ENCODE data around the gene BMPR1B.
A peak's percentile ranks its signal among the peaks of the same experiment; 100 is the strongest.

BMPR1B gene

GRCh38 chr4:94757192-94758140 lies at the start of gene BMPR1B:
Gene BMPR1B (plus strand): TSS chr4:94757955. CDS start chr4:95104425, 346,470 bp downstream.
- peak; percentile 62 for DNase-seq (ENCODE audit: low spot score)

GRCh38 chr4:94711635-94712034 lies 46.1 kb upstream of the BMPR1B start:
- no peak for DNase-seq (ENCODE audit: low spot score)

- DNase-seq (ENCODE audit: low spot score), result no peak
Measured at GRCh38 chr4:94714365-94715160, 43.2 kb upstream of the BMPR1B start.

GRCh38 chr4:94715726-94716125 lies 42.0 kb upstream of the BMPR1B start:
- no peak for DNase-seq (ENCODE audit: low spot score)

DNA sequence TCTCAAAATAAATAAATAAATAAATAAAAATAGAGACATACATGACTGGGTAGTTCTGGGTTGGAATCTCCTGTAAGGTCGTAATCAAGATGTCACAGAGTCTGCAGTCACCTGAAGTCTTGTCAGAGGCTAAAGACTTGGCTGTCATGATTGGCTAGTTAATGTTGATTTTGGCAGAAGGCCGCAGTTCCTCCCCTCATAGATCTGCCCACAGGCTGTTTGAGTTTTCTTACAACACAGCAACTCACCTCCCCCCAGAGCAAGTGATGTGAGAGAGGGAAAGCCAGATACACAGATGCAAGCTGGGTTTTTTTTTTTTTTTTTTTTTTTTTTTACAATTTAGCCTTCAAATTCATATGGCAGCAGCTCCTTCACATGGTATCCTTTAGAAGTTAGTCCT lies 36.4 kb upstream of the BMPR1B start:
- DNase-seq (ENCODE audit: low spot score), result no peak

DNA sequence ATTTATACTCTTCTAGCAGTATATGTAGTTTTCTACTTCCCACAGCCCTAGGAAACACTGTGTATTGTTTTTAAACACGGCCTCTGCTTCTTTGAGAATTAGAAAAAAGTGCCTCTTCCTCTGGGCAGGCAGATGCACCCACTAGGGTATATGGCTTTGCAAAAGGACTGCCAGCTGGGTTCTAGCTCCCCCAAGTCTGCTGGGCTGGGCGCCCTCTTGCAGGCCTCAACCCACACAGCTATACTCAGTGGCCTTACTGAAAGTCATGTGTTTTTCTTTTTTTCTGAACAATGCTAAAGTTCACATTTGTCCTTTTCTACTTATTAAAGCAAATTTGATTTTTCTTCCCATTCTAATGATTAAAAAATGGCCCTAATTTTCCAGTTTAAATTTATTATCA lies 35.5 kb upstream of the BMPR1B start:
- DNase-seq (ENCODE audit: low spot score), result no peak

DNA sequence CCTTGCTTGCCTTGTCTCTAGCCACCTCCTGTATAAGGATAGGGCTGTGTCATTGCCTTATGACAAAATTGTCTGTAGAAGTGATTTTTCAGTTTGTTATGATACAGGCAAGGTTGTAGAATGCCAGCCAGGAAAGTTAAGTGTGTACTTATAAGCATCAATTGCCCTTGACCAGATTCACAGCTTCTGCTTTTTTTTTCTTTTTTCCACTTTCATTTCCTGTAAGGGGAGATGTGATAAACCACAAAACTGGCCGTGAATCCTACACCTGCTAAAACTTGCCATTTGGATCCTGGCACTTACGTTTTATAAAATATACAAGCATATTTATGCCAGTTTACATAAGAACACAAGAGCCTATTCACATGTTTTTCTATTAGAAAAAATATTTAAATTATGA lies 35.0 kb upstream of the BMPR1B start:
- DNase-seq (ENCODE audit: low spot score), result no peak

- DNase-seq (ENCODE audit: low spot score), result no peak
Measured at GRCh38 chr4:94724016-94724790, 33.6 kb upstream of the BMPR1B start.

- DNase-seq (ENCODE audit: low spot score), result no peak
Measured at GRCh38 chr4:94726524-94727123, 31.1 kb upstream of the BMPR1B start.

- DNase-seq (ENCODE audit: low spot score), result no peak
Measured at GRCh38 chr4:94728056-94728766, 29.5 kb upstream of the BMPR1B start.

- no peak for DNase-seq (ENCODE audit: low spot score)
Measured at GRCh38 chr4:94732358-94732698, 25.4 kb upstream of the BMPR1B start.

- DNase-seq (ENCODE audit: low spot score), result no peak
Measured at GRCh38 chr4:94739741-94740140, 18.0 kb upstream of the BMPR1B start.

GRCh38 chr4:94741304-94741703 lies 16.5 kb upstream of the BMPR1B start:
- no peak for DNase-seq (ENCODE audit: low spot score)

GRCh38 chr4:94743838-94744237 lies 13.9 kb upstream of the BMPR1B start:
- no peak for DNase-seq (ENCODE audit: low spot score)

DNA sequence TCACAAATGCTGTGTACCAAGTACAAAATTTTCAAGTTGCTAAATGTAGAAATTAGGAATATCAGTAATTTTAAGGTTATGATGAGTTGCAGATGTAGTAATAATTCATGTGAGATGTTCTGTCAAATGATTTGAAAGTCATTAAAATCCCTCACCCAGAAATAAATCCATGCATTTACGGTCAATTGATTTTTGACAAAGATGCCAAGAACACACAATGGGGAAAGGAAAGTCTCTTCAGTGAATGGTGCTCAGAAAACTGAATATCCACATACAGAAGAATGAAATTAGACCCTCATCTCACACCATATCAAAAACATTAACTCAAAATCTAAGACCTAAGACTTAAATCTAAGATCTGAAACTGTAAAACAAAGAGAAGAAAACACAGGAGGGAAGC lies 12.9 kb upstream of the BMPR1B start:
- no peak for DNase-seq (ENCODE audit: low spot score)

DNA sequence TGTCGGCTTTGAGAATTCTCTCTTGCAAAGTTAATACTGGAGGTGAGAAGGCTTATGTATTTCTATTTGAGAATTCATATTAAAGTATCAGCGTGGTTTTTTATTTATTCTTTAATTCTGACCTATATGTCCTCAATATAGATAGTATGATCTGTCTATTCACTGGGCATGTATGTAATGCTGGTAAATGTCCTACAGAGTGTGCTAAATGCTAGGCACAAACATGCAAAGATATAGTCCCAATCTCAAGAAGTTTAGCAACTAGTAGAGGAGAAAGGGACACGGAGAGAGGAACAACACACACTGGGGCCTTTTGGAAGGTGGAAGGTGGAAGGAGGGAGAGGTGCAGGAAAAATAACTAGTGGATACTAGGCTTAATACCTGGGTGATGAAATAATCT lies 11.0 kb upstream of the BMPR1B start:
- no peak for DNase-seq (ENCODE audit: low spot score)

GRCh38 chr4:94758141-94758699 lies 465 bp downstream of the BMPR1B start:
- DNase-seq (ENCODE audit: low spot score), result peak; percentile 69

- DNase-seq (ENCODE audit: low spot score), result peak; percentile 35
Measured at GRCh38 chr4:94758700-94759399, 1.1 kb downstream of the BMPR1B start.

DNA sequence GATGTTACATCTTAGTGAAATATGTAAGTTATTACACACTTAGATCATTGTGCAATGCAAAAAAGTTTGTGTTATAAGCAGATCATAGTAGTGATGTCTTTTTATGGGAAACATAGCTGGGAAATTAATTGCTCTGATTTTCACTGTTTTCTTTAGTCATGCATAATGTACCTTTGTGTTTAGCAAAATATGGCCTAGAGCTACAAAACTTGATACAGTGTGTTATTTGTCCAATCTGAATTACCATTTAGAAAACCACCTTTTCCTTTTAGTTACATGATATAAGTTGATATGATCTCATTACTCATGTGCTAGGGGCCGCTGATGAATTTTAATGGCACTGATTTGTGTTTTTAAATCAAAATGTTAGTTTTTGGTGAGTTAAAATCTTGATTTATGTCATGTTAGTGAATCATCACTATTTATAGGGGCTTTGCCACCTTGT lies 2.0 kb downstream of the BMPR1B start:
- DNase-seq (ENCODE audit: low spot score), result no peak

DNA sequence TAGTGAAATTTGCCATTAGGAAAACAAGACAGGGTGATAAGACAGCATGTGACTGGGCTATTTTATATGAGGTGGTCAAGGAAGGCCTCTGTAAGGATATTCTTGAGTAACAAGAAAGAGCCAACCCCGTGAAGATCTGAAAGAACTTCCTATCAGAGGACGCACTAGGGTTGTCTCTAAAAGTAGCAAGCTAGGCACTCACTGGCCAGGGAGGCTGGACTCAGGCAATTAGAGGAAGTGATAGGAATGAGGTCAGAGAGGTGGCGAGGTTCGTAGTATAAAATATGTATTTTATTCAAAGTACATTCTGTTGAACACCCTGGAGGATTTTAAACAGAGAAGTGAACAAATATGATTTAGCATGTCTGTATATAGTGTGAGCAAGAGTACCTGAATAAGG lies 4.6 kb downstream of the BMPR1B start:
- no peak for DNase-seq (ENCODE audit: low spot score)
